ENCODE data around the gene SELP.

The SELP gene

GRCh38 chr1:169577981-169578738 is 51.8 kb downstream of the SELP start:
- Histone ChIP-seq H3K4me2 (ENCODE audit: low read depth, low read length, poor library complexity, severe bottlenecking) (no peak overlapping the region), H3K36me3 (ENCODE audit: low read length) (no peaks in the 10 kb centered on the region), H3K9ac (ENCODE audit: low read length) (no peak overlapping the region), H3K79me2 (ENCODE audit: insufficient read depth, low read length) (no peaks in the 10 kb centered on the region), H3K27ac (ENCODE audit: low read depth, low read length) (no peak overlapping the region), H4K20me1 (ENCODE audit: low read depth, low read length) (no peaks in the 10 kb centered on the region), H3K27me3 (ENCODE audit: low read length) (no peaks in the 10 kb centered on the region), H3K9me2 (replicated peaks; ENCODE audit: insufficient read depth, low read length) (no peaks in the 10 kb centered on the region), H3F3A (ENCODE audit: insufficient read depth) (no peaks in the 10 kb centered on the region), H2AFZ (ENCODE audit: low read depth, low read length, severe bottlenecking) (no peak overlapping the region), H3K4me3 (ENCODE audit: insufficient read depth, low read length, poor library complexity, severe bottlenecking) (no peak overlapping the region), H3K9me3 (ENCODE audit: insufficient read depth, low read length) (no peaks in the 10 kb centered on the region)
- TF ChIP-seq EZH2phosphoT487 (conservative IDR thresholded peaks at IDR 0.05; ENCODE audit: low read length), result no peak
- TF ChIP-seq CTCF (IDR thresholded peaks at IDR 0.05; ENCODE audit: insufficient read depth, low read length, poor library complexity, severe bottlenecking), result no peak

- no peak overlapping the region for H3K9ac ChIP-seq (ENCODE audit: low read length)
- H3K9me2 ChIP-seq (replicated peaks; ENCODE audit: insufficient read depth, low read length), result no peaks in the 10 kb centered on the region
- H3F3A ChIP-seq (ENCODE audit: insufficient read depth), result no peaks in the 10 kb centered on the region
- no peaks in the 10 kb centered on the region for H3K79me2 ChIP-seq (ENCODE audit: insufficient read depth, low read length)
- no peaks in the 10 kb centered on the region for H3K9me3 ChIP-seq (ENCODE audit: insufficient read depth, low read length)
- TF ChIP-seq CTCF (IDR thresholded peaks at IDR 0.05; ENCODE audit: insufficient read depth, low read length, poor library complexity, severe bottlenecking), result no peak
- TF ChIP-seq EZH2phosphoT487 (conservative IDR thresholded peaks at IDR 0.05; ENCODE audit: low read length), result no peak
- H3K27ac ChIP-seq (ENCODE audit: low read depth, low read length), result no peak overlapping the region
- no peak overlapping the region for H2AFZ ChIP-seq (ENCODE audit: low read depth, low read length, severe bottlenecking)
- H3K4me3 ChIP-seq (ENCODE audit: insufficient read depth, low read length, poor library complexity, severe bottlenecking), result no peak overlapping the region
- no peaks in the 10 kb centered on the region for H3K36me3 ChIP-seq (ENCODE audit: low read length)
- H3K4me2 ChIP-seq (ENCODE audit: low read depth, low read length, poor library complexity, severe bottlenecking), result no peak overlapping the region
- H3K27me3 ChIP-seq (ENCODE audit: low read length), result no peaks in the 10 kb centered on the region
- no peaks in the 10 kb centered on the region for H4K20me1 ChIP-seq (ENCODE audit: low read depth, low read length)
Observed at GRCh38 chr1:169576935-169577331, 53.0 kb downstream of the SELP start.

- Histone ChIP-seq H3K4me3 (ENCODE audit: insufficient read depth, low read length, poor library complexity, severe bottlenecking) (no peak overlapping the region), H4K20me1 (ENCODE audit: low read depth, low read length) (no peaks in the 10 kb centered on the region), H3K9me3 (ENCODE audit: insufficient read depth, low read length) (no peaks in the 10 kb centered on the region), H3K27me3 (ENCODE audit: low read length) (no peaks in the 10 kb centered on the region), H2AFZ (ENCODE audit: low read depth, low read length, severe bottlenecking) (no peak overlapping the region), H3F3A (ENCODE audit: insufficient read depth) (no peaks in the 10 kb centered on the region), H3K9ac (ENCODE audit: low read length) (no peak overlapping the region), H3K27ac (ENCODE audit: low read depth, low read length) (no peak overlapping the region), H3K79me2 (ENCODE audit: insufficient read depth, low read length) (no peaks in the 10 kb centered on the region), H3K9me2 (replicated peaks; ENCODE audit: insufficient read depth, low read length) (no peaks in the 10 kb centered on the region), H3K36me3 (ENCODE audit: low read length) (no peaks in the 10 kb centered on the region), H3K4me2 (ENCODE audit: low read depth, low read length, poor library complexity, severe bottlenecking) (no peak overlapping the region)
- no peak for TF ChIP-seq EZH2phosphoT487 (conservative IDR thresholded peaks at IDR 0.05; ENCODE audit: low read length)
- TF ChIP-seq CTCF (IDR thresholded peaks at IDR 0.05; ENCODE audit: insufficient read depth, low read length, poor library complexity, severe bottlenecking), result no peak
Observed at GRCh38 chr1:169576241-169576934, 53.5 kb downstream of the SELP start.

All from SU-DHL-6 (cell line).